Measurements from ENCODE around the gene NXPE3.

NXPE3 gene

DNA sequence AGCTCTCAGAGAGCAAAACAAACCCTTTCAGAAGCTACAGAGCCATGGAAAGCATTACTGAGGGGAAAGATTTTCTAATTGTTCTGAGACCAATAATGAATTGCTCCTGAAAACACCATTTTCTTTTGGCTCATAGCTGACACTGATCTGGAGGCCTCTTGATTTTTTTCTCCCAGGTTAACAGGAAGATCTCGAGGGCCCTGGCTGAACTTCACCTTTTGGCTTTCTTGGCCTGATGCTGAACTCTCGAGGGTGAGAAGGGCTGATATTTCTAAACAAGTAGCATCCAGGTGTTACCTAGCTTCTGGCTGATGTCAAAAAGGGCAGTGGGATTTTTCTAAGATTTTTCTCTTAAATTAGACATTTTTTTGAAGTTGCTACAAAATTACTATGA, 50.4 kb downstream of the NXPE3 start:
- no peak for DNase-seq (ENCODE audit: low read depth)

DNA sequence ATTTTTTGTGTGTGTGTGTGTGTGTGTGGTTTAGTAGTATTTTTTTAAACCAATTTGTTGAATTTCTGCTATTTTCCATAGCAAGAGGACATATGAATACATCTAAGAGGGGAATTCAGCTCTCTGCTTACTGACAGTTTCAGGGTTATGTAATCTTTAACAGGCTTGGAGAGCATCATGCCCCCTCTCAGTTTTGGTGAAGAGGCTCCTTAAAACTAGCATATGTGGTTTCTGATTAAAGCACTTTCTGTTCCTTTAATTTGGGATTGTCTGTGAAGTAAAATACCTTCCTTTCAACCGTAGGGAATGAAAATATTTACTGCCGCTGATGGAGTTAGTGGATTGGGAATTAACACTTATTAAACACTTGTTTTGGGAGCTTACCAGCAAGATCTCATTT, 50.9 kb downstream of the NXPE3 start:
- no peak for DNase-seq (ENCODE audit: low read depth)

DNA sequence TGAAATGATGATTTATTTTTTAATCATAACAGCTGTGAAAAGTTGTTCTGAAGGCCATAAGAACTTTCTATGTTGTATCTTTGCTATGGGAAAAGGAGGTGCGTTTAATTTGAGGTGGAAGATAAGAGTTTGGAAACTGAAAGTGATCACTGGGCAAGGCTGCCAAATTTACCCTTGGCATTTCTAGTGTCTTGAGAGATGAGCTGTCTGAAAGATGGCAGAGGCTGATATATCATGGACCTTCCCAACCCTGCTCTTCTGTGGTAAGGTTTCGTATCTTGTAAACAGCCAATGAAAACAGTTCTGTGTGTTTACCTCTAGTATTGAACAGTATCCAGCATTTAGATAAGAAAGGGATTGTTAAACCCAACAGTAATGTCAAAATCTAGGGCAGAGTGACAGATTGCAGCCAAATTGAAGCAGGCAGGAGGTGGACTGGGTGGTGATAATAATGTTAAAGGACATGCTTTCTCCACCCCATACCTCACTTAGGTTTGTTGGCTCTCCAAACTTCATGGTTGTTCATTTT, 54.5 kb downstream of the NXPE3 start:
- DNase-seq (ENCODE audit: low read depth) = no peak

DNA sequence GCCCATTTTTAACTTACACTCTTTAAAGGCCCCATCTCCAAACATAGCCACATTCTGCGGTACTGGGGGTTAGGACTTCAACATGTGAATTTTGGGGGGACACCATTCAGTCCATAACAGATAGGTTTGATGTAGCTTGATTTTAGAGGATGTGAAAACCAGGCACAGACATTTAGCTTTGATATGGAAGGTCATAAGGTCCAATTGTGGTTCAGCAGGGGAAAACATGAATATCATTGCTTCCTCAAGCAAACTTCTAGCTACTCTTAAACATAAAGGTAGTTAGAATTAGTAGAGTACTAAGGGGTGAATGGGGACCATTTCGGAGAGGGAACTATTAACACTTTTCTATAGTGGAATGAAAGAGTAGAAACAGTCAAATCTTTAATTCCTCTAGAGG, 56.7 kb downstream of the NXPE3 start:
- no peak for DNase-seq (ENCODE audit: low read depth)

- no peak for DNase-seq (ENCODE audit: low read depth)
Measured at GRCh38 chr3:101836160-101836559, 57.1 kb downstream of the NXPE3 start.

DNA sequence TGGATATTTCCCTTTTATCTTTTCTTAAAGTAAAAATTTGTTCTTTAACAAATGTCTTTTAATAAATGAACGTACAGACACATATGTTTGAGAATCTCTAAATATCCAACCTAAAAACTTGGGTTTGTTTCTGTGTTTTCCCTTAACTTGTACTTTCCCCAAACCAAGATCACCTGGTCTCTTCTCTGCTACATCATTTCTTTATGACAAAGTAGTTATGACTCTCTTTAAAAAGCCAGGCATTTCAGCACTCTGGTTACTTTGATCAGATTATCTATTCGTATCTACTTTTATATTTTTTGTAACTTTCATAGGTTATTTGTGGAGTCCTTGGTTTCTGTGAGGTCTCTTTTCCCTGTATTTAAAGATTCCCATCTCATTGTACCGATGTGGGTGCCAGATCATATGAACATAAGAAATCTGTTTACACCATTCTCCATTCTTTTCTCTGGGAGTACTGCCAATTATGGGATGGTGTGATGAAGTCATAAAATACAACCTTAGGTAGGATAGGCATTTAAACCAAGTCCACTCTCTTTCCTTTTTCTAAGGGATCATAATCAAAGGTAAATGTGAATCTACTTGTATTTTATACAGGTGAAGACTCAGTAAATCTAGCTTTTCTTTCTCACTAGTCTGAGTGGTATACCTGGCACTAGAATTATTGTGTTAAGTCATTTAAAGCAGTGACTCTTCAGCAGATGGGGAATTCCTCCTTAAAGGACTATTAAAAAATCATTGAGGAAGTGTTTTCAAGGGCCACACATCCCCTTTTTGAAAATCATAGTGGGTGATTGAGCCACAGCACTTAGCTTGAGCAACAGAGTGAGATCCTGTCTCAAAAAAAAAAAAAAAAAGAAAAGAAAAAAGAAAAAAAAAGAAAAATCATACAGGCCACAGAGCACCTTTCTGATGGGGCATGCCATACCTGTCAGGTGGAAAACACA, 57.9 kb downstream of the NXPE3 start:
- DNase-seq (ENCODE audit: low read depth) = peak; percentile 60

- DNase-seq (ENCODE audit: low read depth) = no peak
Measured at GRCh38 chr3:101838691-101839090, 59.7 kb downstream of the NXPE3 start.

GRCh38 chr3:101840066-101840465, 61.1 kb downstream of the NXPE3 start:
- DNase-seq (ENCODE audit: low read depth) = no peak

GRCh38 chr3:101842245-101842934, 63.4 kb downstream of the NXPE3 start:
- DNase-seq (ENCODE audit: low read depth) = no peak

DNA sequence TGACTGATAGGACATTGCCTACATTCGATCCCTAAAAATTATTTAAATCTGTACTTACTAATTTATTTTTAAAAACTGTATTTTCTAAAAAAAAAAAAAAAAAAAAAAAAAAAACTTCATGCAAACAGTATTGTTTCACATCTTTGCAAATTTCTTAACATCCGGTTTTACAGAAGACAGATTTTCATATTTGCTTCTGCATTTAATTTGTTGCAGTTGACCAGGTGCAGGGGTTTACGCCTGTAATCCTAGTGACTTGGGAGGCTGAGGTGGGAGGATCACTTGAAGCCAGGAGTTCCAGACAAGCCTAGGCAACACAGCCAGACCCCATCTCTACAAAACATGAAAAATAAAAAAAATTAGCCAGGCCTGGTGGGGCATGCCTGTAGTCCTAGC, 63.9 kb downstream of the NXPE3 start:
- DNase-seq (ENCODE audit: low read depth) = no peak

GRCh38 chr3:101845425-101845824, 66.4 kb downstream of the NXPE3 start:
- DNase-seq (ENCODE audit: low read depth) = no peak

DNA sequence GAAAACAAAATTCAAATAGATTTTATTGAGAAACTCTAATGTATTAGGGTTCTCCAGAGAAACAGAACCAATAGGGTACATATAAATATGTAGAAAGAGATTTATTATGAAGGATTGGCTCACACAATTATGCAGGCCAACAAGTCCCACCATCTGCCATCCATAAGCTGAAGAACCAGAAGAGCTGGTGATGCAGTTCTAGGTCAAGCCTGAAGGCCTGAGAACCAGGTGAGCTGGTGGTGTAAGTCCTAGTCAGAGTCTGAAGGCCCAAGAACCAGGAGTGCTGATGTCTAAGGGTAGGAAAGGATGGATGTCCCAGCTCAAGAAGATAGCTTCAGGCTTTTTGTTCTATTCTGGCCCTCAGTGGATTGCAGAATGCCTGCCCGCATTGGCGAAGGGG, 67.7 kb downstream of the NXPE3 start:
- DNase-seq (ENCODE audit: low read depth) = no peak

GRCh38 chr3:101847328-101847727, 68.3 kb downstream of the NXPE3 start:
- DNase-seq (ENCODE audit: low read depth) = no peak

DNA sequence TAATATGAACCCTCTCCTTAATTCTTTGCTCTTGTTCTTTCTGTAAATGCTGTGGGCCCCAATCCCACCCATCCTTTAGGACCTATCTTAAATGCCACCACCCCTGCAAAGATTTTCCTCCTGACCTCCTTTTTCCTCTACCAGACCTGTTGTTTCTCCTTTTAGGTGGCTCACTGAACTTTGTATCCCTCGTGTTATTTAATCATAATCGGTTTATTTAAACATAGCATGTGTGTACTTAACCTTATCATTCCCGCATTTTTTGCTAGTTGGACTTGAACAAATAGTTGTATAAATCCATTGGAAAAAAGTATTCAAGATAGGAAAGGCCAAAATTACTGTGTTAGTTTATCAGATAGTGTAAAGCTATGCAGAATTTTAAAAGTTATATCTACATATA, 69.3 kb downstream of the NXPE3 start:
- DNase-seq (ENCODE audit: low read depth) = no peak

DNA sequence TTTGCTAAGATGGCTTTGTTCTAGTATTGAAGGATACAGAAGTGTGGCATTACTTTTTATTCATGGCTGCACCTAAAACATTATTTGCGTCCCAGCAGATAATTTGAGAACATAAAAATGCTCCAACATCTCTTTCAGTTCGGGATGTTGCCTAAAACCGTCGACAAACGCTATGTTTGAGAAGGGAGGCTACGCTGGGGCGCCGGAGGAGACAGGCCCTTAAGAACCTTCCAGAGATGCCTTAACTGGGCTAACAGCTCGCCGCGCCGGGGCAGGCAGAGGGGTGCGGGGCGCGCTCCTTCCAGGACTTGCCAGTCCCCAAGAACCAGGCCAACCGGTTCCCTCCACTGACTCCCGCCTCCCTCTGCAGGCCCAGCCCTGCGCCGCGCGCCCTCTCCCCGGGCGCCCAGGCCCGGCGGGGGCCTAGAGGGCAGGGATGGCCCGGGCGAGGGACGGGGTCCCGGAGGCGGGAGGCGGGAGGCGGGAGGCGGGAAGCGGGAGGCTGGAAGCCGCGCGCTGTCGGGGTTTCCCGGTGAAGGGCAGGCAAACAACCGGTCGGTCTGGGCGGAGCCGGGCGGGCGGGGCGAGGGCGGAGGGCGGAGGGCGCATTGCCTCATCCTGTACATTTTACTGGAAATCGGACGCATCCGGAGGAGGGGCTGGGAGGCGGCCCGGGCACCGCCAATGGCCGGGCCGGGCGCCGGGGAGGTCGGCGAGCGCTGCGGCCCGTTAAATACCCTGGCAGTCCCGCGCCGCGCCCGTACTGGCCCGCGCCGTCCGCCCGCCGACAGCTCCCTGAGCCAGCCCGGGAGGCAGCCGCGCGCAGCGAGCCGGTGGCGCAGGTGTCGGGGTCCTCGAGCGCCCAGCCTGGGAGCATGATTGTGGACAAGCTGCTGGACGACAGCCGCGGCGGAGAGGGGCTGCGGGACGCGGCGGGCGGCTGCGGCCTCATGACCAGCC, 70.0 kb downstream of the NXPE3 start, which contains the start of gene NFKBIZ:
TSS of gene NFKBIZ (plus strand) at position 761 of the 960 bp plus-strand sequence. CDS start at position 876, 115 bp downstream.
- peak; percentile 90 for DNase-seq (ENCODE audit: low read depth)

DNA sequence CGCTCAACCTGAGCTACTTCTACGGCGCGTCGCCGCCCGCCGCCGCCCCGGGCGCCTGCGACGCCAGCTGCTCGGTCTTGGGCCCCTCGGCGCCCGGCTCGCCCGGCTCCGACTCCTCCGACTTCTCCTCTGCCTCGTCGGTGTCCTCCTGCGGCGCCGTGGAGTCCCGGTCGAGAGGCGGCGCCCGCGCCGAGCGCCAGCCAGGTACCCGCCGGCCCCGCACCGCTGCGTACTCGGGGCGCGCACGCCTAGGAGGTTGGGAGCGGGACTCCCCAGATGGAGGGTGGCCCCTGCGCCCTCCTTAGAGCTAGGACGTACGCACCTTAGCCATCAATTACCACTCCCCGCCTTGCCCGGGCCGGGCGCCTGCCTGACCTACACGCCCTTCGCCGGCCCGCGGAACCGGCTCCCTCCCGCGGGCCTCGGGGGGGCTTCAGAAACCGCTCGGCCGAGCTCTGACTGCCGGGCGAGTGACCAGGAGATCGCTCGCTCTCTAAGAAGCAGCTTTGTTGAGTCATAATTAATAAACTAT, 70.8 kb downstream of the NXPE3 start:
- no peak for DNase-seq (ENCODE audit: low read depth)

GRCh38 chr3:101850246-101851051, 71.4 kb downstream of the NXPE3 start:
- DNase-seq (ENCODE audit: low read depth) = no peak

- no peak for DNase-seq (ENCODE audit: low read depth)
Measured at GRCh38 chr3:101851072-101851770, 72.2 kb downstream of the NXPE3 start.

- no peak for DNase-seq (ENCODE audit: low read depth)
Measured at GRCh38 chr3:101851850-101852714, 73.1 kb downstream of the NXPE3 start.
